Liver (tissue), 3 donors: Measurements from ENCODE around the gene MFF.

ENCODE experiments used
- EGR1 ChIP-seq, 2 donors: IDR thresholded peaks; 2 replicates each; pipeline ENCODE4 v1.6.1; 2016 to 2018; ENCODE audit warnings: antibody characterized with exemption in 2 of 2, low read depth in 2 of 2
- GABPA ChIP-seq, 2 donors: IDR thresholded peaks in 1 of 2; conservative IDR thresholded peaks in 1 of 2; 2 replicates each; pipeline ENCODE4 v1.6.1; 2016; ENCODE audit warnings: antibody characterized with exemption in 2 of 2, mild to moderate bottlenecking in 1 of 2, moderate library complexity in 1 of 2
- HNF4A ChIP-seq, 2 donors: conservative IDR thresholded peaks; 2 replicates each; pipeline ENCODE4 v1.6.1; 2016; ENCODE audit warnings: antibody characterized with exemption in 2 of 2, mild to moderate bottlenecking in 2 of 2
- MAX ChIP-seq: IDR thresholded peaks from 2 replicates; pipeline ENCODE4 v1.6.1; 2016; ENCODE audit warnings: antibody characterized with exemption
- NR2F2 ChIP-seq: IDR thresholded peaks from 2 replicates; pipeline ENCODE4 v1.6.1; 2016; ENCODE audit warnings: antibody characterized with exemption
- RAD21 ChIP-seq, 2 donors: IDR thresholded peaks; 2 replicates each; pipeline ENCODE4 v1.6.1; 2016; ENCODE audit warnings: antibody characterized with exemption in 2 of 2, mild to moderate bottlenecking in 2 of 2
- REST ChIP-seq: IDR thresholded peaks from 2 replicates; pipeline ENCODE4 v1.6.1; 2016; ENCODE audit warnings: antibody characterized with exemption, mild to moderate bottlenecking
- SP1 ChIP-seq: IDR thresholded peaks from 2 replicates; pipeline ENCODE4 v1.6.1; 2018; ENCODE audit warnings: antibody characterized with exemption, mild to moderate bottlenecking
- TAF1 ChIP-seq: conservative IDR thresholded peaks from 2 replicates; pipeline ENCODE4 v1.6.1; 2016; ENCODE audit warnings: antibody characterized with exemption, mild to moderate bottlenecking
- TF ChIP-seq, protein P1 (sequence below): fragments of 150-350 bp; IDR thresholded peaks from 2 replicates; pipeline ENCODE4 v1.5.1; 2017; ENCODE audit warnings: improper control_type of control experiment, low read depth, low read length; ENCODE audit not compliant: missing input control
- TF ChIP-seq, protein P2 (sequence below): IDR thresholded peaks from 2 replicates; pipeline ENCODE4 v1.6.1; 2016; ENCODE audit warnings: antibody characterized with exemption
- donor health status: healthy.
- donor health status: healthy.

GRCh38 chr2:227388537-227389011 lies 63.5 kb downstream of the MFF start:
- TF ChIP-seq, protein P1, sequence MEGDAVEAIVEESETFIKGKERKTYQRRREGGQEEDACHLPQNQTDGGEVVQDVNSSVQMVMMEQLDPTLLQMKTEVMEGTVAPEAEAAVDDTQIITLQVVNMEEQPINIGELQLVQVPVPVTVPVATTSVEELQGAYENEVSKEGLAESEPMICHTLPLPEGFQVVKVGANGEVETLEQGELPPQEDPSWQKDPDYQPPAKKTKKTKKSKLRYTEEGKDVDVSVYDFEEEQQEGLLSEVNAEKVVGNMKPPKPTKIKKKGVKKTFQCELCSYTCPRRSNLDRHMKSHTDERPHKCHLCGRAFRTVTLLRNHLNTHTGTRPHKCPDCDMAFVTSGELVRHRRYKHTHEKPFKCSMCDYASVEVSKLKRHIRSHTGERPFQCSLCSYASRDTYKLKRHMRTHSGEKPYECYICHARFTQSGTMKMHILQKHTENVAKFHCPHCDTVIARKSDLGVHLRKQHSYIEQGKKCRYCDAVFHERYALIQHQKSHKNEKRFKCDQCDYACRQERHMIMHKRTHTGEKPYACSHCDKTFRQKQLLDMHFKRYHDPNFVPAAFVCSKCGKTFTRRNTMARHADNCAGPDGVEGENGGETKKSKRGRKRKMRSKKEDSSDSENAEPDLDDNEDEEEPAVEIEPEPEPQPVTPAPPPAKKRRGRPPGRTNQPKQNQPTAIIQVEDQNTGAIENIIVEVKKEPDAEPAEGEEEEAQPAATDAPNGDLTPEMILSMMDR: no peak
- TF ChIP-seq MAX (no peak), RAD21 (IDR thresholded peaks at IDR 0.05) (no peak), HNF4A (conservative IDR thresholded peaks at IDR 0.05) (no peak), TAF1 (no peak), SP1 (no peak), EGR1 (IDR thresholded peaks at IDR 0.05; ENCODE audit: low read depth in 2 of 2) (no peak), GABPA (IDR thresholded peaks at IDR 0.05 in 1 of 2, conservative IDR thresholded peaks at IDR 0.05 in 1 of 2) (no peak), REST (no peak), NR2F2 (no peak)
- TF ChIP-seq, protein P2, sequence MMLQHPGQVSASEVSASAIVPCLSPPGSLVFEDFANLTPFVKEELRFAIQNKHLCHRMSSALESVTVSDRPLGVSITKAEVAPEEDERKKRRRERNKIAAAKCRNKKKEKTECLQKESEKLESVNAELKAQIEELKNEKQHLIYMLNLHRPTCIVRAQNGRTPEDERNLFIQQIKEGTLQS: no peak
